IPS-15b (cell line): ENCODE results near the gene FOXA2.
"Not testable (repeated sequence)": the region's sequence is repeated elsewhere in the genome, so short reads cannot be mapped to it uniquely, and the experiment has no call there.

Experiments
- H3K27me3 ChIP-seq: one replicate; pipeline ENCODE4 v1.6.1; 2013; ENCODE audit warnings: low read length; ENCODE audit not compliant: control insufficient read depth, insufficient read depth
- H3K36me3 ChIP-seq: one replicate; pipeline ENCODE4 v1.6.1; 2013; ENCODE audit warnings: low read length; ENCODE audit not compliant: control insufficient read depth, insufficient read depth
- H3K4me1 ChIP-seq: one replicate; pipeline ENCODE4 v1.6.1; 2013; ENCODE audit warnings: mild to moderate bottlenecking, low read length; ENCODE audit not compliant: control insufficient read depth, insufficient read depth
- H3K4me3 ChIP-seq: one replicate; pipeline ENCODE4 v1.5.1; 2013; ENCODE audit warnings: low read depth, low read length
- H3K9ac ChIP-seq: one replicate; pipeline ENCODE4 v1.6.1; 2013; ENCODE audit warnings: low read depth, mild to moderate bottlenecking, low read length
- H3K9me3 ChIP-seq: one replicate; pipeline ENCODE4 v1.6.1; 2013; ENCODE audit warnings: mild to moderate bottlenecking, low read length; ENCODE audit not compliant: control insufficient read depth, insufficient read depth

Gene FOXA2

DNA sequence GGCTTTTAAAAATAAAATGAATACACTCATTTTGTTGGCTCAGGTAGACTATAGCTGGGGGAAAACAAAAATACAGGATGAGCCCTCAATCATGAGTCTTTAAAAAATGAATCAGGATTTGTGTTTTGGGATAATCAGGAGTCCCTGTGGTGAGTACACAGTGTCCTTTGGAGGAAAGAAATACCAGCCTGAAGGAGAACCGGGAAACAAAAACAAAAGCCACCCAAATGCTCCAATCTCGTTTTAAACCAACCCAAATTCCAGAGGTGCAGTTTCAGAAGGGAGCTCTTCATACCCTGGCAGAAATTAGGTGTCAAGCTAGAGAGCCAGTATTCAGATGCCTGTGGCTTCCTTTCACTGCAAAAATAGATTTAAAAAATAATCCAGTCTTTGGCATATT, 23.3 kb upstream of the FOXA2 start:
- Histone ChIP-seq H3K4me3 (no peak overlapping the region), H3K27me3 (peaks cover 22% of the 10 kb centered on the region), H3K9ac (no peak overlapping the region), H3K9me3 (no peaks in the 10 kb centered on the region), H3K4me1 (peaks cover 4% of the 10 kb centered on the region), H3K36me3 (no peaks in the 10 kb centered on the region)

DNA sequence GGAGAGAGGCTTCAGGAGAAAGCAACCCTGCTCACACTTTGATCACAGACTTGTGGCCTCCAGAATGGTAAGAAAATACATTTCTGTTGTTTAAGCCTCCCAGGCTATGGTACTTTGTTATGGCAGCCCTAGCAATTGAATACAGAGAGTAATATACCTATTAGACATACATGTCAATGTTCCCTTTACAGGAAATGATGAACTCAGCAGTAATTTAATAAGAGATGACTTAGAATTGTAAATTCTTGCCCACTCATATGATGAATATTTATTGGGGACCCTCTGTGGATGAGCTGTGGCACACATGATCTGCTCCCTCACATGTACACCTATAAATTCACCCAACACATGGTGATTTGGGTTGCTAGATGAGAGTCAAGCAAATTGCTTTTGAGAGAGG, 20.4 kb upstream of the FOXA2 start:
- no peaks in the 10 kb centered on the region for H3K9me3 ChIP-seq
- no peak overlapping the region for H3K9ac ChIP-seq
- peaks cover 4% of the 10 kb centered on the region for H3K4me1 ChIP-seq
- H3K4me3 ChIP-seq: no peak overlapping the region
- peaks cover 48% of the 10 kb centered on the region for H3K27me3 ChIP-seq
- H3K36me3 ChIP-seq: no peaks in the 10 kb centered on the region

DNA sequence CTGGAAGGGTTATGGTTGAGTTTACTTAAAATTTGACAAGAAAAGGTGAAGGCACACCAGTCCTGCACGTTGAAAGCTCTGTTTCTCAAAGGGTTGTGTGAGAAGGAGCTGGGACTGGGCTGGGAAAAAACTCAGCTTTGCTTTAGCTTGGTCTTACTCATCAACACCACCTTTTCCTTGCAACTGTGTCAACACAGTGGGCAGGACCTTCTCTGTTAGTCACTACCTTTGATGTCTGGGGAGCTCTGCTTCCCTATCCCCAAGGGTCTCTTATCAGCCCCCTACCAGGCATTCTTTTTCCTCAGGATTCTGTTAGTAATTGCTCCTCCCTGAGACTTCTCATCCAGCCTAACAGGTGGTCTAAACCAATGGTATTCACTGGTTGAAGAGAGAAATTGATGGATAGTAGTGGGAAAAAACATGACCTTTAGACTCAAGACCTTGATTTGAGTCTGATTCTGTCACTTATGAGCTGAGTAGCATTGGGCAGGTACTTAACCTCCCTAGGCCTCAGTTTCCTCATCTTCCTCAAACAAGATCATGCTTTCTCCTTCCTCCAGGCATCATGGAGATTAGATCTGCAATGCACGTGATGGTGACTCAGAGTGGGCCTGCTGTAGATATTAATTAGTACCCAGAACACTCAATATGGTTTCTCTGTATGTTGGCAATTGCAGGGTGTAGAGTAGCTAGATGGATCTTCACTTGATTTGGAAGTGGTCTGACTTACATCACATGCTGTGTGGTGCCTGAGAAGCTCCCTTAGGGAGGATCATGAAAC, 17.2 kb upstream of the FOXA2 start:
- H3K4me3 ChIP-seq: no peak overlapping the region
- H3K27me3 ChIP-seq: peaks cover 67% of the 10 kb centered on the region
- H3K9ac ChIP-seq: no peak overlapping the region
- no peaks in the 10 kb centered on the region for H3K36me3 ChIP-seq
- H3K9me3 ChIP-seq: no peaks in the 10 kb centered on the region
- H3K4me1 ChIP-seq: no peaks in the 10 kb centered on the region

DNA sequence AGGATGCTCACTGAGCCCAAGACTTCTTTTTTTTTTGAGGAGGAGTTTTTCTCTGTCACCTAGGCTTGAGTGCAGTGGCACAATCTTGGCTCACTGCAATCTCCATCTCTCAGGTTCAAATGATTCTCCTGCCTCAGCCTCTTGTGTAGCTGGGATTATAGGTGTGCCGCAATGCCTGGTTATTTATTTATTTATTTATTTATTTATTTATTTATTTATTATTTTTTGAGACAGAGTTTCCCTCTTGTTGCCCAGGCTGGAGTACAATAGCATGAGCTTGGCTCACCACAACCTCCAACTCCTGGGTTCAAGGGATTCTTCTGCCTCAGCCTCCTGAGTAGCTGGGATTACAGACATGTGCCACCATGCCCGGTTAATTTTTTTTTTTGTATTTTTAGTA, 14.9 kb upstream of the FOXA2 start:
- not testable (repeated sequence) for H3K4me3 ChIP-seq, H3K4me1 ChIP-seq, H3K9ac ChIP-seq, H3K36me3 ChIP-seq, H3K9me3 ChIP-seq
- peaks cover 73% of the 10 kb centered on the region for H3K27me3 ChIP-seq

DNA sequence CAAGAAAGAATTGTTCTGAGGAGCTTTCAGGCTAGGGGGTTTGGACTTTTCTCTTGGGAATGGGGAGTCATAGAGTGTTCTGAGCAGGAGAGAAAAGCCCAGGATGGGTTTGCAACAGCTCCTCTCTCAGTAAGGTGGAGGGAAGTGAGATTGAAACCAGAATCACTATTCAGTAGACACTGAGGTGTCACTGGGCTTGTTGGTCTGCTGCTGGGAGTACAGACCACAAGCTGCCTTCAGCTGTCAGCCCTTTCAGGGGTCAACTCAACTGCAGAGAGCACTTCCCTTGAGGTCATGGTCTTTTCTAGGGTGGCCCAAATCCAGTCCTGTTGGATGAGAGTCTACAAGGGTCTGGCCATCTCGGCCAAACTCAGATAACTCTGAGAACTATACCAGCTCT, 12.9 kb upstream of the FOXA2 start:
- H3K9ac ChIP-seq: no peak overlapping the region
- H3K9me3 ChIP-seq: no peaks in the 10 kb centered on the region
- peaks cover 3% of the 10 kb centered on the region for H3K4me1 ChIP-seq
- no peaks in the 10 kb centered on the region for H3K36me3 ChIP-seq
- no peak overlapping the region for H3K4me3 ChIP-seq
- peaks cover 64% of the 10 kb centered on the region for H3K27me3 ChIP-seq

DNA sequence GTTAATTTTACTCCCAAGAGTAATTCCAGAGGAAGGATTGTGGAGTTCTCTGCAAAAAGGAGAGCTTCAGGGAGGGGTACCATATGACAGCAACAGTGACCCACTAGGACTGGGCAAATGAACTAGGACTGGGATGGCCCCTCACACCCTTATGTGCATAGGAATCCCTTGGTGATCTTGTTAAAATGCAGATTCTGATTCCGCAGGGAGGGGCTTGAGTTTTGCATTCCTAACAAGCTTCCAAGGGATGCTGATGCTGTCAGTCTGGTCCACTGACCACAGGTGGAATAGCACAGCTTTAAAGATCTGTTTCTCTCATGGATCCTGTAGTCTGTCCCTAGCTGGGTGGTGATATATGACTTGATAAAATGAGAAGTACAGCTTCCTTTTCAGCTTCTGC, 6.3 kb upstream of the FOXA2 start:
- no peak overlapping the region for H3K4me3 ChIP-seq
- H3K9me3 ChIP-seq: no peaks in the 10 kb centered on the region
- H3K36me3 ChIP-seq: no peaks in the 10 kb centered on the region
- no peak overlapping the region for H3K9ac ChIP-seq
- peaks cover 79% of the 10 kb centered on the region for H3K27me3 ChIP-seq
- peaks cover 30% of the 10 kb centered on the region for H3K4me1 ChIP-seq

DNA sequence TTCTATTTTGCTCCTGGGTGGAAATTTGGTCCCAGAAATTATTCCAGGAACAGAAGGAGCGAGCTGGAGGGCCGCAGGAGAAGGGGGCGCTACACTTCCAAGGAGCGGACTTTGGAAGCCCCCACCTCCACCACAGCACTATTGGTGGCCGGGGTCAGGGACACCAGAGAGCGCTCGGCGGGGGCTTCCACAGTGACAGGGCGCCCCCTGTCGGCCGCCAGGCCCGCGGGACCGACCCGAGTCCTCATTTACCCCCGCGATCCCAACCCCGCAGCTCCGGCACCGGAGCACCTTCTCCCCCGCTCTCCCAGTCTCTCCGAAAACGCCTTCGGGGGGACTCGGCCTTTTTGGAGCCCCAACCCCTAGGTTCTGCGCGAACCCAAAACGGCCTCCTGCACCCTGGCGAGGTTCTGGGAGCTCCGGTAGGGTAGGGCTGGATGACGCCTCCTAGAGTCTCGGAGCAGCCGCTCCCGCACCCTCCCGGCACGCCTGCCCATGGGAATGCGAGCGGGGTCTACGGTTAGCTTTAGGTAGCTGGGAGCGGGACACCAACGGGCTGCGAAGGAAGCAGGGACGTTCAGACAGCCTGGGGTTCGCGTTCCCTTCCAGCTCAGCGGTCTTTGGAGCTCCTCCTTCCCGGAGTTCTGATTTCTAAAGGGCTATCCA, 2.4 kb upstream of the FOXA2 start:
- H3K9me3 ChIP-seq: no peaks in the 10 kb centered on the region
- H3K9ac ChIP-seq: no peak overlapping the region
- H3K4me3 ChIP-seq: peak overlapping the region; percentile 50
- H3K4me1 ChIP-seq: peaks cover 25% of the 10 kb centered on the region
- peaks cover 92% of the 10 kb centered on the region for H3K27me3 ChIP-seq
- H3K36me3 ChIP-seq: no peaks in the 10 kb centered on the region

DNA sequence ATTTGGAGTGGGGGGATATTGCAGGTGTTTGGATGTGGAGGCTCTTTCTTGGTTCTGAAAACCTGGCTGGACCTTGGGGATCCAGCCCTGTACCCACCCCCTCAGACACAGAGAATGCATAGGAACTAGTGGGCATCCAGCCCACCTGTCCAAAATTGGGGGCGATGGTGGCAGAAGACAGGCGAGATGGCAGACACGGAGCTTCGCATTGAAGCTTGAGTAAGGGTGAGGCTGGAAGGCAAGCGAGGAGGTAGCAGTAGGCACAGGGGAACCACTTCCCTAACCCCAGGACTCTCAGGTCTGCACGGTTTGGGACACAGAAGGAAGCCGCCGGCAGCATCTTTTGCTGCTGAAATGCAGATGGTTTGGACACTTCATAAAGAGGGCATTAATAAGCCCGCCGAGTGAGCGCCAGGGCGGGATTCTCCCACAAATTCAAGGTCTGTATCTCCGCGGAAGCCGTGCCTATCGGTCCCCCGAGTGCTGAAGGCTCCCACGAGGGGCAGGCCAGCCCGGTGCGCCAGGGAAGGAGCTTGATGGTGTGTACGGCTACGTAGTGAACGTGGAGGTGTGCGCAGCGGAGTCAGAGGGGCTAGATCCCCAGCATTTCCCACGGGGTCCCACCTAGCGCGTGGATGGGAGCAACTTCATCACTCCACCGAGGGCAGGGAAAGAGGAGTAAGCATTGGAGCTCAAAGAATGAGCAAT, 1.6 kb upstream of the FOXA2 start:
- peak overlapping the region; percentile 32 for H3K4me3 ChIP-seq
- peaks cover 22% of the 10 kb centered on the region for H3K4me1 ChIP-seq
- no peaks in the 10 kb centered on the region for H3K36me3 ChIP-seq
- no peak overlapping the region for H3K9ac ChIP-seq
- H3K9me3 ChIP-seq: no peaks in the 10 kb centered on the region
- H3K27me3 ChIP-seq: peaks cover 94% of the 10 kb centered on the region

DNA sequence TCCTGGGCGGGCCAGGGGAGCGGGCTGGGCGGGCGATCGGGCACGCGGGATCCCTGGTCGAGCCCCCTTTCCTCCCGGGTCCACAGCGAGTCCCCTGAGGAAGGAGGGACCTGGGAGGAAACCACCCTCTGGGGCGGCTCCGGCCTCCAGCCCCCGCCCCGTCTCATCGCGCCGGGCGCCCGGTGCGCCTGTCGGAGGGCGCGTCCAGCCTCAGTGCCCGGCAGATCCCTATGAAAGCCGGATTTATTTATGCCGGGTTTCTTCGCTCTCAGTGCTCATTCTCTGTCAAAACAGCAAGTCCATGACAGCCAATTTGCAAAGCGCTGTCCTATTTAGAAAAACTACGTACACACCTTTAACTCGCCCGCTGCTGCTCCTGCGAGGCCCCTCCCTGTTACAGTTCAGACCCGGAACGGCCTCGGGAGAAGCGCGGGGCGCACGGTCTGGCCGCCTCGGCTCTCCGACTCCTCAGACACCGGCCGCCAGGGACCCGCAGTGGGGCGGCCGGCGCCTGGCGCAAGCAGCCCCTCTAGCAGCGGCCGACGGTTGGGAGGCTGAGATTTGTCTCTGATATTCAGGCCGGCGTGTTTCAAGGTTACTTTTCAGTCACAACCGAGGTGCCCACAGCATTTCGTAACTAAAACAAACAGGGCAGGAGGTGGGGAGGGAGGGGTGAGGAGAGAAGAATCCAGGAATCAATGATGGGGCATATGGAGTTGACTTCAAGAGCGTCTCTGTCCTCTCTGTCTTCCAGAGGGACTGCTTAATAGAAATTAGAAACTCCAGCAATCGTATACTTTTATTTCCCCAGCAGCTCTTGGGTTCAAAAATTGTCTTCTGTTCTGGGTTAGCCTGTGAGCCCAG, 782 bp upstream of the FOXA2 start:
- Histone ChIP-seq H3K9ac (no peak overlapping the region), H3K4me1 (peaks cover 18% of the 10 kb centered on the region), H3K36me3 (no peaks in the 10 kb centered on the region), H3K9me3 (no peaks in the 10 kb centered on the region), H3K27me3 (peaks cover 95% of the 10 kb centered on the region), H3K4me3 (peak overlapping the region; percentile 18)

DNA sequence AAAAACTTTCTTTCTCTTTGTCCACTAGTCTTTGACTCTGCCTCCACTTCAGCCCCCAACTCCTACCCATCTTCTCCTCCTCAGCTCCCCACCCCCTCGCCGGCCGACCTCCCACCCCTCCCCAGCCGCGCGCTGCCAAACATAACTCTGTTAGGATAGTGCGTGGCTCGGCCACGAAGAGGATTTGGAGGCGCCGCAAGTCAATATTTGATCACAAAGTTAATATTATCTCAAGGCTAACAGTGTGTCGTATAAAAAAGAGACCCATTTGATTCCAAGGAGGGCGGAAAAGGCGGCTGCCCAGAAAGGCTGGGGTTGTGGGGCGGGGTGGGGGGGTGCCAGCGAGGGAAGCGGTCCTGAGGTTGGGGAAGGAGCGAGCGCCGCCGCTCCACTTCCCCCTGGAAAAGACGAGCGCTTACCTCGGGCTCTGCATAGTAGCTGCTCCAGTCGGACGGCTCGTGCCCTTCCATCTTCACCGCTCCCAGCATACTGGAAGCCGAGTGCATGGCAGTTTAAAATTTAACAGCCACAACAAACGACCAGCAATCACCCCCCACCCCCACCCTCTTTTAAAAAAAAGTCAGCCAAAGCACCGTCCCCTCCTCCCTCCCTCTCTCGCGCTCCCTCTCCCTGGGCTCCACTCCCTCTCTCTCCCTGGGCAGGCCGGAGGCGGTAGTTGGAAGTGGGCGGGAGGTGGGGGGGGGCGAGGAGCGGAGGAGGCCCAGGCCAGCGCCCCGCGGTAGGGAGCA, 425 bp downstream of the FOXA2 start:
- Histone ChIP-seq H3K9ac (no peak overlapping the region), H3K9me3 (no peaks in the 10 kb centered on the region), H3K4me3 (peak overlapping the region; percentile 46), H3K4me1 (peaks cover 14% of the 10 kb centered on the region), H3K36me3 (no peaks in the 10 kb centered on the region), H3K27me3 (peaks cover 91% of the 10 kb centered on the region)
